HEK293 (cell line): Measurements from ENCODE around the gene RNF181.
A peak's percentile ranks its signal among the peaks of the same experiment; 100 is the strongest.

Experiments
- EGR2 ChIP-seq: fragments of 450-650 bp; formaldehyde crosslinking; IDR thresholded peaks from 2 replicates; pipeline ENCODE4 v1.5.1; 2016; ENCODE audit warnings: low read depth, missing biosample characterization, missing genetic modification characterization
- GLI4 ChIP-seq: fragments of 450-650 bp; formaldehyde crosslinking; IDR thresholded peaks from 2 replicates; pipeline ENCODE4 v1.5.1; 2016; ENCODE audit warnings: missing biosample characterization, missing genetic modification characterization
- GLIS1 ChIP-seq: fragments of 450-650 bp; formaldehyde crosslinking; IDR thresholded peaks from 2 replicates; pipeline ENCODE4 v1.5.1; 2016; ENCODE audit warnings: missing biosample characterization, missing genetic modification characterization
- GLIS2 ChIP-seq: fragments of 450-650 bp; formaldehyde crosslinking; IDR thresholded peaks from 2 replicates; pipeline ENCODE4 v1.5.1; 2016; ENCODE audit warnings: missing biosample characterization, missing genetic modification characterization
- HOXC10 ChIP-seq: sonication (generic); formaldehyde crosslinking; IDR thresholded peaks from 2 replicates; pipeline ENCODE4 v1.8.1; 2023; ENCODE audit warnings: mild to moderate bottlenecking, missing genetic modification reagents
- KLF16 ChIP-seq: fragments of 450-650 bp; formaldehyde crosslinking; IDR thresholded peaks from 2 replicates; pipeline ENCODE4 v1.5.1; 2017; ENCODE audit warnings: missing biosample characterization, missing genetic modification characterization
- KLF8 ChIP-seq: fragments of 450-650 bp; formaldehyde crosslinking; IDR thresholded peaks from 2 replicates; pipeline ENCODE4 v1.5.1; 2016; ENCODE audit warnings: missing biosample characterization, missing genetic modification characterization
- SCRT1 ChIP-seq: fragments of 450-650 bp; formaldehyde crosslinking; IDR thresholded peaks from 2 replicates; pipeline ENCODE4 v1.5.1; 2016; ENCODE audit warnings: missing biosample characterization, missing genetic modification characterization, borderline replicate concordance
- SP7 ChIP-seq: fragments of 450-650 bp; formaldehyde crosslinking; IDR thresholded peaks from 2 replicates; pipeline ENCODE4 v1.5.1; 2016; ENCODE audit warnings: missing biosample characterization, missing genetic modification characterization
- ZBTB21 ChIP-seq: fragments of 450-650 bp; formaldehyde crosslinking; IDR thresholded peaks from 2 replicates; pipeline ENCODE4 v1.5.1; 2017; ENCODE audit warnings: missing biosample characterization, missing genetic modification characterization
- ZBTB48 ChIP-seq: fragments of 450-650 bp; formaldehyde crosslinking; IDR thresholded peaks from 2 replicates; pipeline ENCODE4 v1.5.1; 2016; ENCODE audit warnings: missing biosample characterization, missing genetic modification characterization
- ZNF10 ChIP-seq: fragments of 450-650 bp; formaldehyde crosslinking; IDR thresholded peaks from 2 replicates; pipeline ENCODE4 v1.5.1; 2017; ENCODE audit warnings: missing biosample characterization, missing genetic modification characterization
- ZNF112 ChIP-seq: fragments of 450-650 bp; formaldehyde crosslinking; IDR thresholded peaks from 2 replicates; pipeline ENCODE4 v1.5.0; 2017; ENCODE audit warnings: missing biosample characterization, missing genetic modification characterization
- ZNF133 ChIP-seq: fragments of 450-650 bp; formaldehyde crosslinking; IDR thresholded peaks from 2 replicates; pipeline ENCODE4 v1.5.1; 2016; ENCODE audit warnings: missing biosample characterization, missing genetic modification characterization
- ZNF155 ChIP-seq: fragments of 450-650 bp; formaldehyde crosslinking; IDR thresholded peaks from 2 replicates; pipeline ENCODE4 v1.5.1; 2016; ENCODE audit warnings: missing biosample characterization, missing genetic modification characterization
- ZNF184 ChIP-seq: fragments of 450-650 bp; IDR thresholded peaks from 2 replicates; pipeline ENCODE4 v1.5.1; 2018; ENCODE audit warnings: missing biosample characterization, mild to moderate bottlenecking, missing genetic modification characterization
- ZNF248 ChIP-seq: fragments of 450-650 bp; formaldehyde crosslinking; IDR thresholded peaks from 2 replicates; pipeline ENCODE4 v1.5.1; 2017; ENCODE audit warnings: missing biosample characterization, missing genetic modification characterization
- ZNF366 ChIP-seq: fragments of 450-650 bp; formaldehyde crosslinking; conservative IDR thresholded peaks from 2 replicates; pipeline ENCODE4 v1.5.1; 2016; ENCODE audit warnings: missing biosample characterization, missing genetic modification characterization
- ZNF391 ChIP-seq: fragments of 450-650 bp; formaldehyde crosslinking; IDR thresholded peaks from 2 replicates; pipeline ENCODE4 v1.5.1; 2016; ENCODE audit warnings: low read depth, missing biosample characterization, missing genetic modification characterization, borderline replicate concordance
- ZNF510 ChIP-seq: fragments of 450-650 bp; formaldehyde crosslinking; IDR thresholded peaks from 2 replicates; pipeline ENCODE4 v1.5.1; 2018; ENCODE audit warnings: mild to moderate bottlenecking, missing genetic modification characterization, missing biosample characterization; ENCODE audit not compliant: insufficient replicate concordance
- ZNF558 ChIP-seq: fragments of 450-650 bp; formaldehyde crosslinking; IDR thresholded peaks from 2 replicates; pipeline ENCODE4 v1.5.1; 2016; ENCODE audit warnings: missing biosample characterization, missing genetic modification characterization
- ZNF561 ChIP-seq: fragments of 450-650 bp; IDR thresholded peaks from 2 replicates; pipeline ENCODE4 v1.5.1; 2018; ENCODE audit warnings: missing biosample characterization, missing genetic modification characterization, borderline replicate concordance
- ZNF837 ChIP-seq: fragments of 450-650 bp; formaldehyde crosslinking; IDR thresholded peaks from 2 replicates; pipeline ENCODE4 v1.5.1; 2016; ENCODE audit warnings: missing biosample characterization, missing genetic modification characterization
- ZSCAN23 ChIP-seq: fragments of 450-650 bp; formaldehyde crosslinking; IDR thresholded peaks from 2 replicates; pipeline ENCODE4 v1.5.1; 2016; ENCODE audit warnings: missing biosample characterization, missing genetic modification characterization
- ZSCAN30 ChIP-seq: fragments of 450-650 bp; IDR thresholded peaks from 2 replicates; pipeline ENCODE4 v1.5.1; 2018; ENCODE audit warnings: missing biosample characterization, mild to moderate bottlenecking, missing genetic modification characterization, moderate library complexity
- ZXDB ChIP-seq: fragments of 450-650 bp; formaldehyde crosslinking; IDR thresholded peaks from 2 replicates; pipeline ENCODE4 v1.5.1; 2016; ENCODE audit warnings: missing biosample characterization, missing genetic modification characterization
- TF ChIP-seq, protein P1 (sequence below): fragments of 450-650 bp; formaldehyde crosslinking; IDR thresholded peaks from 2 replicates; pipeline ENCODE4 v1.5.1; 2016; ENCODE audit warnings: missing biosample characterization, missing genetic modification characterization
- TF ChIP-seq, protein P2 (sequence below): fragments of 450-650 bp; formaldehyde crosslinking; IDR thresholded peaks from 2 replicates; pipeline ENCODE4 v1.5.1; 2016; ENCODE audit warnings: missing biosample characterization, missing genetic modification characterization, low read depth
- TF ChIP-seq, protein P3 (sequence below): fragments of 450-650 bp; formaldehyde crosslinking; IDR thresholded peaks from 2 replicates; pipeline ENCODE4 v1.5.1; 2016; ENCODE audit warnings: missing biosample characterization, missing genetic modification characterization
- TF ChIP-seq, protein P4 (sequence below): fragments of 450-650 bp; formaldehyde crosslinking; IDR thresholded peaks from 2 replicates; pipeline ENCODE4 v1.5.1; 2016; ENCODE audit warnings: missing biosample characterization, missing genetic modification characterization
- TF ChIP-seq, protein P5 (sequence below): fragments of 450-650 bp; formaldehyde crosslinking; optimal IDR thresholded peaks from 2 replicates; pipeline ENCODE3; 2016; ENCODE audit warnings: missing biosample characterization, mild to moderate bottlenecking, missing genetic modification characterization

RNF181 gene

DNA sequence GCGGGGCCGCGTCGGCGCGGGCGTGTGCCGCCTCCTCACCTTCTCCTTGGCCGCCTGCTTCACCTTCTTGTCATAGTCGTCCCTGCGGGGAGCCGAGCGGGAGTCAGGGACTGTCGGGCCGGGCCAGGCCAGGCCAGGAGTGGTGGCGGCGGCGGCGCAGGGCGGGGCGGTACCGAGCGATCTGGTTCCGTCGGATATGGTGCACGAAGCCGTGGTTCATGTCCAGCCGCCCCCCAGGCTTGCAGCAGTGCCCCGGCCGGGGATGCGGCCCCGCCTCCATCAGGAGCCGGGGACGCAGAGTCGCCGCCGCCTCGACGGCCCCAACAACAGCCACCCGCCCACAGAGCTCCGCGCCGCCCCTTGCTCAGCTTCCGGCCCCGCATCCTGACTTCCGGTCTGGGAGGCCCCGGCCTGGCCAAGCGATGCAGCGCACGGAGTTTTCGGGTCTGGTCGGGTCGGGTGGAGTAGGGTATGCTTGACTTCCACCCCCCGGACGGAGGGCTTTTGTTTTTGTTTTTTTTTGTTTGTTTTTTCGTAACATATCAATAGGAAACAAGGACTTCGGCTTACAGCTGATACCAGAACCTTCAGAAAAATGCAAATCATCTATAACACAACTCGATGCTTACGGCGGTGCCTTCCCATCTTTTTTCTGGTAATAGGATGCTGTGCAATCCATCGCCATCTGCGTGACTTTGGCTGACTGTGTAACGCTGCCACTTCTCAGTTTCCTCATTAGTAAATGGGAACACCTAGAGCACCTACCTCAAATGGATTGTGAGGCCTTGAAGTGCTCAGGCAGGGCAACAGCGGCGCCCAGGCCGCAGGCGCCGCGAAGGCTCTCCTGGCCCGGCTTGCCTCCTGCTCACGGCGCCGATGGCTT is 16.4 kb downstream of the RNF181 start, which contains the start of gene C2orf68 (continued):
- TF ChIP-seq, protein P1, sequence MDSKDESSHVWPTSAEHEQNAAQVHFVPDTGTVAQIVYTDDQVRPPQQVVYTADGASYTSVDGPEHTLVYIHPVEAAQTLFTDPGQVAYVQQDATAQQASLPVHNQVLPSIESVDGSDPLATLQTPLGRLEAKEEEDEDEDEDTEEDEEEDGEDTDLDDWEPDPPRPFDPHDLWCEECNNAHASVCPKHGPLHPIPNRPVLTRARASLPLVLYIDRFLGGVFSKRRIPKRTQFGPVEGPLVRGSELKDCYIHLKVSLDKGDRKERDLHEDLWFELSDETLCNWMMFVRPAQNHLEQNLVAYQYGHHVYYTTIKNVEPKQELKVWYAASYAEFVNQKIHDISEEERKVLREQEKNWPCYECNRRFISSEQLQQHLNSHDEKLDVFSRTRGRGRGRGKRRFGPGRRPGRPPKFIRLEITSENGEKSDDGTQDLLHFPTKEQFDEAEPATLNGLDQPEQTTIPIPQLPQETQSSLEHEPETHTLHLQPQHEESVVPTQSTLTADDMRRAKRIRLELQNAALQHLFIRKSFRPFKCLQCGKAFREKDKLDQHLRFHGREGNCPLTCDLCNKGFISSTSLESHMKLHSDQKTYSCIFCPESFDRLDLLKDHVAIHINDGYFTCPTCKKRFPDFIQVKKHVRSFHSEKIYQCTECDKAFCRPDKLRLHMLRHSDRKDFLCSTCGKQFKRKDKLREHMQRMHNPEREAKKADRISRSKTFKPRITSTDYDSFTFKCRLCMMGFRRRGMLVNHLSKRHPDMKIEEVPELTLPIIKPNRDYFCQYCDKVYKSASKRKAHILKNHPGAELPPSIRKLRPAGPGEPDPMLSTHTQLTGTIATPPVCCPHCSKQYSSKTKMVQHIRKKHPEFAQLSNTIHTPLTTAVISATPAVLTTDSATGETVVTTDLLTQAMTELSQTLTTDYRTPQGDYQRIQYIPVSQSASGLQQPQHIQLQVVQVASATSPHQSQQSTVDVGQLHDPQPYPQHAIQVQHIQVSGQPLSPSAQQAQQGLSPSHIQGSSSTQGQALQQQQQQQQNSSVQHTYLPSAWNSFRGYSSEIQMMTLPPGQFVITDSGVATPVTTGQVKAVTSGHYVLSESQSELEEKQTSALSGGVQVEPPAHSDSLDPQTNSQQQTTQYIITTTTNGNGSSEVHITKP (tag by site-specific recombination), result peak; percentile 40; the same call in 1 of the 2 replicates
- TF ChIP-seq SP7 (tag by site-specific recombination), result peak; percentile 26; the same call in 1 of the 2 replicates
- TF ChIP-seq ZNF837 (tag by site-specific recombination), result no peak
- TF ChIP-seq GLIS1 (tag by site-specific recombination), result peak; percentile 39; the same call in 1 of the 2 replicates
- no peak for TF ChIP-seq ZNF112 (tag by site-specific recombination)
- TF ChIP-seq GLIS2 (tag by site-specific recombination), result peak; percentile 72
- peak; percentile 87; the same call in 1 of the 2 replicates for TF ChIP-seq ZXDB (tag by site-specific recombination)
- no peak for TF ChIP-seq ZNF510 (tag by site-specific recombination)
- no peak for TF ChIP-seq SCRT1 (tag by site-specific recombination)
- no peak for TF ChIP-seq HOXC10
- TF ChIP-seq ZNF558 (tag by site-specific recombination), result no peak
- TF ChIP-seq ZSCAN30 (tag by site-specific recombination), result 0 out of 2 replicates have a peak, but pooled peaks have one; percentile 21
- TF ChIP-seq ZNF155, result no peak
- no peak for TF ChIP-seq GLI4
- peak; percentile 54 for TF ChIP-seq EGR2
- TF ChIP-seq, protein P2, sequence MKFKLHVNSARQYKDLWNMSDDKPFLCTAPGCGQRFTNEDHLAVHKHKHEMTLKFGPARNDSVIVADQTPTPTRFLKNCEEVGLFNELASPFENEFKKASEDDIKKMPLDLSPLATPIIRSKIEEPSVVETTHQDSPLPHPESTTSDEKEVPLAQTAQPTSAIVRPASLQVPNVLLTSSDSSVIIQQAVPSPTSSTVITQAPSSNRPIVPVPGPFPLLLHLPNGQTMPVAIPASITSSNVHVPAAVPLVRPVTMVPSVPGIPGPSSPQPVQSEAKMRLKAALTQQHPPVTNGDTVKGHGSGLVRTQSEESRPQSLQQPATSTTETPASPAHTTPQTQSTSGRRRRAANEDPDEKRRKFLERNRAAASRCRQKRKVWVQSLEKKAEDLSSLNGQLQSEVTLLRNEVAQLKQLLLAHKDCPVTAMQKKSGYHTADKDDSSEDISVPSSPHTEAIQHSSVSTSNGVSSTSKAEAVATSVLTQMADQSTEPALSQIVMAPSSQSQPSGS (tag by site-specific recombination), result no peak
- peak; percentile 44; the same call in 1 of the 2 replicates for TF ChIP-seq KLF16 (tag by site-specific recombination)
- TF ChIP-seq, protein P3, sequence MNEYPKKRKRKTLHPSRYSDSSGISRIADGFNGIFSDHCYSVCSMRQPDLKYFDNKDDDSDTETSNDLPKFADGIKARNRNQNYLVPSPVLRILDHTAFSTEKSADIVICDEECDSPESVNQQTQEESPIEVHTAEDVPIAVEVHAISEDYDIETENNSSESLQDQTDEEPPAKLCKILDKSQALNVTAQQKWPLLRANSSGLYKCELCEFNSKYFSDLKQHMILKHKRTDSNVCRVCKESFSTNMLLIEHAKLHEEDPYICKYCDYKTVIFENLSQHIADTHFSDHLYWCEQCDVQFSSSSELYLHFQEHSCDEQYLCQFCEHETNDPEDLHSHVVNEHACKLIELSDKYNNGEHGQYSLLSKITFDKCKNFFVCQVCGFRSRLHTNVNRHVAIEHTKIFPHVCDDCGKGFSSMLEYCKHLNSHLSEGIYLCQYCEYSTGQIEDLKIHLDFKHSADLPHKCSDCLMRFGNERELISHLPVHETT, result peak; percentile 20; the same call in 1 of the 2 replicates
- TF ChIP-seq ZNF184 (tag by site-specific recombination), result no peak
- no peak for TF ChIP-seq ZNF248 (tag by site-specific recombination)
- TF ChIP-seq KLF8 (tag by site-specific recombination), result peak; percentile 75
- TF ChIP-seq ZBTB48 (tag by site-specific recombination), result peak; percentile 84; the same call in 1 of the 2 replicates
- TF ChIP-seq ZNF10 (tag by site-specific recombination), result 0 out of 2 replicates have a peak, but pooled peaks have one; percentile 19
- 0 out of 2 replicates have a peak, but pooled peaks have one; percentile 26 for TF ChIP-seq ZNF391
- TF ChIP-seq ZNF366 (tag by site-specific recombination), result no peak
- no peak for TF ChIP-seq ZSCAN23
- TF ChIP-seq ZBTB21, result no peak
- TF ChIP-seq, protein P4, sequence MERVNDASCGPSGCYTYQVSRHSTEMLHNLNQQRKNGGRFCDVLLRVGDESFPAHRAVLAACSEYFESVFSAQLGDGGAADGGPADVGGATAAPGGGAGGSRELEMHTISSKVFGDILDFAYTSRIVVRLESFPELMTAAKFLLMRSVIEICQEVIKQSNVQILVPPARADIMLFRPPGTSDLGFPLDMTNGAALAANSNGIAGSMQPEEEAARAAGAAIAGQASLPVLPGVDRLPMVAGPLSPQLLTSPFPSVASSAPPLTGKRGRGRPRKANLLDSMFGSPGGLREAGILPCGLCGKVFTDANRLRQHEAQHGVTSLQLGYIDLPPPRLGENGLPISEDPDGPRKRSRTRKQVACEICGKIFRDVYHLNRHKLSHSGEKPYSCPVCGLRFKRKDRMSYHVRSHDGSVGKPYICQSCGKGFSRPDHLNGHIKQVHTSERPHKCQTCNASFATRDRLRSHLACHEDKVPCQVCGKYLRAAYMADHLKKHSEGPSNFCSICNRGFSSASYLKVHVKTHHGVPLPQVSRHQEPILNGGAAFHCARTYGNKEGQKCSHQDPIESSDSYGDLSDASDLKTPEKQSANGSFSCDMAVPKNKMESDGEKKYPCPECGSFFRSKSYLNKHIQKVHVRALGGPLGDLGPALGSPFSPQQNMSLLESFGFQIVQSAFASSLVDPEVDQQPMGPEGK (tag by site-specific recombination), result peak; percentile 77
- TF ChIP-seq, protein P5, sequence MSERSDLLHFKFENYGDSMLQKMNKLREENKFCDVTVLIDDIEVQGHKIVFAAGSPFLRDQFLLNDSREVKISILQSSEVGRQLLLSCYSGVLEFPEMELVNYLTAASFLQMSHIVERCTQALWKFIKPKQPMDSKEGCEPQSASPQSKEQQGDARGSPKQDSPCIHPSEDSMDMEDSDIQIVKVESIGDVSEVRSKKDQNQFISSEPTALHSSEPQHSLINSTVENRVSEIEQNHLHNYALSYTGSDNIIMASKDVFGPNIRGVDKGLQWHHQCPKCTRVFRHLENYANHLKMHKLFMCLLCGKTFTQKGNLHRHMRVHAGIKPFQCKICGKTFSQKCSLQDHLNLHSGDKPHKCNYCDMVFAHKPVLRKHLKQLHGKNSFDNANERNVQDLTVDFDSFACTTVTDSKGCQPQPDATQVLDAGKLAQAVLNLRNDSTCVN (tag by site-specific recombination), result peak; percentile 89
- TF ChIP-seq ZNF133 (tag by site-specific recombination), result no peak
- 0 out of 2 replicates have a peak, but pooled peaks have one; percentile 16 for TF ChIP-seq ZNF561
